Left lung (tissue), 10 donors: ENCODE measurements around the gene SIGLEC11. TPM values are rescaled to one million over a fixed set of nuclear protein-coding genes. Genes with fewer than 3 reads are reported as not detected.

Source experiments
- ATAC-seq: fragments of 200-7000 bp; cut with Tn5 transposase; one replicate; pipeline ENCODE4 v1.9.1; 2020; ENCODE audit warnings: moderate library complexity
- DNase-seq, 4 donors: peaks; one replicate each; pipeline ENCODE4 v3.0.0-alpha.2; 2013 to 2020
- H3K27ac ChIP-seq, 2 donors: fragments of 200-600 bp; sonication (generic) in 1 of 2; one replicate each; pipeline versions ENCODE4 v1.5.0 to v1.8.0; 2020 to 2021
- H3K27me3 ChIP-seq, 2 donors: fragments of 200-600 bp; sonication (generic) in 1 of 2; one replicate each; pipeline versions ENCODE4 v1.5.0 to v1.8.0; 2020 to 2021
- H3K36me3 ChIP-seq, 2 donors: fragments of 200-600 bp; sonication (generic) in 1 of 2; one replicate each; pipeline versions ENCODE4 v1.5.0 to v1.8.0; 2020 to 2021
- H3K4me1 ChIP-seq, 2 donors: fragments of 200-600 bp; one replicate each; pipeline ENCODE4 v1.8.0; 2021
- H3K4me3 ChIP-seq, 2 donors: fragments of 200-600 bp; sonication (generic) in 1 of 2; one replicate each; pipeline versions ENCODE4 v1.5.0 to v1.8.0; 2020 to 2021; ENCODE audit warnings: mild to moderate bottlenecking in 1 of 2
- H3K9me3 ChIP-seq, 2 donors: fragments of 200-600 bp; sonication (generic) in 1 of 2; one replicate each; pipeline versions ENCODE4 v1.5.0 to v1.8.0; 2020 to 2021
- intact Hi-C, 2 donors: fragments of 100-400 bp; cut with DNase I; formaldehyde crosslinking; loops; one replicate each; pipeline versions ENCODE4 v1.11.2 to v1.14.2; 2022
- polyA plus RNA-seq, 6 donors: library from polyadenylated mRNA; unstranded; fragments of 120-200 nt; gene quantifications; one replicate each; pipeline ENCODE4 v1.2.1, GENCODE V29; 2013; ENCODE audit not compliant: insufficient read length in 6 of 6
- total RNA-seq, 2 donors: library from RNA; stranded (reverse); fragmentation: NEBNext Ultra II Directional; extraction: Animal tissue kit (Norgen Biotek cat#: 25700); gene quantifications; one replicate each; pipeline ENCODE4 v1.2.1, GENCODE V29; 2021
- TF ChIP-seq, protein P1 (sequence below), 2 donors: fragments of 200-600 bp; sonication (generic) in 1 of 2; IDR thresholded peaks; one replicate each; pipeline versions ENCODE4 v1.5.0 to v1.8.0; 2021; ENCODE audit warnings: antibody characterized with exemption in 2 of 2
- donor health status: DM: no; HTN: yes; CAD: no.
- donor health status: DM: no; HTN: no; CAD: no.

SIGLEC11 gene
- total and polyA plus RNA-seq, 8 donors, result 0.34 to 4.9 (median 0.73) TPM

DNA sequence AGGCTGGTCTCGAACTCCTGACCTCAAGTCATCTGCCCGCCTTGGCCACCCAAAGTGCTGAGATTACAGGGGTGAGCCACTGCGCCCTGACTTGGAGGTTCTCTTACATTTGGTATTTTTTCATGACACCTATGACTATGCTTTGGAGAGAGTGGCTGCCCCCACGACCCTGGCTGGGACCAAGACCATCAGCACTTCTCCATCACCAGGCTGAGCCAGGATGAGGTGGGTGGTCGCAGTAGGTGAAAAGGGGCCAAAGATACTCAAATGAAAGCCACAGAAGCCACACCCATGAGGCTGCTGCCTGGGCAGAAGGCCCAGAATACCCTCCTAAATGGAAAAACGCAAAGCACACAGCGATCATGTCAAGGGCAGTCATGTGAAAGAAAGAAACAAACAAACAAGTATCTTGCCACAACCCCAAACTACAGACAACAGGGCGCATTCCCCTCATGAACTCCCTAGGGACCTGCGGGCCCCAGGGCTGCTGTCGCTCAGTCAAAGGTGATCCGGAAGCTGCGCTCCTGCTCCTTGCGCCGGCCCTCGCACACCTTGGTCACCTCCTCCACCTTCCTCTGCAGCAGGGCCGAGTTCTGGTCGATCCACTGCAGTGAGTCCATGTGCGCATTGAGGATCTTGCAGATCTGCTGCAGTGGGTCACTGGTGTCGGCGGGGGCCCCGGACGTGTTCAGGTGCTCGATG is 53.1 kb downstream of the SIGLEC11 start:
- no peak for DNase-seq
- Histone ChIP-seq H3K27me3 (no peaks in the 10 kb centered on the region), H3K36me3 (peaks cover 0 to 58% of the 10 kb centered on the region in 2 donors), H3K27ac (no peak overlapping the region), H3K9me3 (no peaks in the 10 kb centered on the region), H3K4me3 (no peak overlapping the region), H3K4me1 (peaks cover 4 to 45% of the 10 kb centered on the region in 2 donors)
- intact Hi-C loops, result no loop called here
- TF ChIP-seq, protein P1, sequence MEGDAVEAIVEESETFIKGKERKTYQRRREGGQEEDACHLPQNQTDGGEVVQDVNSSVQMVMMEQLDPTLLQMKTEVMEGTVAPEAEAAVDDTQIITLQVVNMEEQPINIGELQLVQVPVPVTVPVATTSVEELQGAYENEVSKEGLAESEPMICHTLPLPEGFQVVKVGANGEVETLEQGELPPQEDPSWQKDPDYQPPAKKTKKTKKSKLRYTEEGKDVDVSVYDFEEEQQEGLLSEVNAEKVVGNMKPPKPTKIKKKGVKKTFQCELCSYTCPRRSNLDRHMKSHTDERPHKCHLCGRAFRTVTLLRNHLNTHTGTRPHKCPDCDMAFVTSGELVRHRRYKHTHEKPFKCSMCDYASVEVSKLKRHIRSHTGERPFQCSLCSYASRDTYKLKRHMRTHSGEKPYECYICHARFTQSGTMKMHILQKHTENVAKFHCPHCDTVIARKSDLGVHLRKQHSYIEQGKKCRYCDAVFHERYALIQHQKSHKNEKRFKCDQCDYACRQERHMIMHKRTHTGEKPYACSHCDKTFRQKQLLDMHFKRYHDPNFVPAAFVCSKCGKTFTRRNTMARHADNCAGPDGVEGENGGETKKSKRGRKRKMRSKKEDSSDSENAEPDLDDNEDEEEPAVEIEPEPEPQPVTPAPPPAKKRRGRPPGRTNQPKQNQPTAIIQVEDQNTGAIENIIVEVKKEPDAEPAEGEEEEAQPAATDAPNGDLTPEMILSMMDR (IDR thresholded peaks at IDR 0.05), result no peak
- ATAC-seq, result no peak

DNA sequence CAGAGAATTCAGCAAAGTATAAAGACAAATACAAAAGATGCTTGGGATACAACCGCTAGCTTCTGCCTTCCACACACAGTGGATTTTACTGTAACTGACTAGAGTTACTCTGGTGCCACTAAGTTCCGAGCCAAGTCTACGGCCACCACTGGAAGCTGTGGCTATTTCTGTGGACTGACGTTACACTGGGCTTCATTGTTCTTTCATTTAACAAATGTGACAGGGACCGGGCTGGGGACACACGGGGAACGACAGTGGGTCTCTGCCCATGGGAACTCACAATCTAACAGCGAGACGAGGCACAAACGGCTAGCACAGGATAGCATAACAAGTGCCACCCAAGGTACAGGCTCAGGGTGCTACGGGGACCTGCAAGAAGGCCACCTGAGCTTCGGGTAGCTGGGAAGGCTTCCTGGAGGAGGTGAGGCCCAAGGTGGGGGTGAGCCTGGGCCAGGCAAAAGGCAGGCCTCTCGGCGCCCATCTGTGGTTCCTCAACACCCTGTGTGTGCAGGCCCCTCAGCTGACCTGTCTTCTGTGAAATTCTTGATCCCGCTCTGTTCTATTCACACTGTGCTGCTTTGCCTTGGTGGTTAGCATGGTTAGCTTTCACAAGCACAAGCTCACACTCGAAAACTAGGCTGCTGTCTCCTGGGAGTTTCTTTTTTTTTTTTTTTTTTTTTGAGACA is 54.0 kb downstream of the SIGLEC11 start:
- Histone ChIP-seq H3K27ac (no peak overlapping the region), H3K4me1 (peaks cover 4 to 37% of the 10 kb centered on the region in 2 donors), H3K27me3 (no peaks in the 10 kb centered on the region), H3K9me3 (no peaks in the 10 kb centered on the region), H3K36me3 (peaks cover 0 to 50% of the 10 kb centered on the region in 2 donors), H3K4me3 (no peak overlapping the region)
- no peak for DNase-seq
- intact Hi-C loops, result no loop called here
- TF ChIP-seq, protein P1 (IDR thresholded peaks at IDR 0.05), result no peak
- ATAC-seq, result no peak

DNA sequence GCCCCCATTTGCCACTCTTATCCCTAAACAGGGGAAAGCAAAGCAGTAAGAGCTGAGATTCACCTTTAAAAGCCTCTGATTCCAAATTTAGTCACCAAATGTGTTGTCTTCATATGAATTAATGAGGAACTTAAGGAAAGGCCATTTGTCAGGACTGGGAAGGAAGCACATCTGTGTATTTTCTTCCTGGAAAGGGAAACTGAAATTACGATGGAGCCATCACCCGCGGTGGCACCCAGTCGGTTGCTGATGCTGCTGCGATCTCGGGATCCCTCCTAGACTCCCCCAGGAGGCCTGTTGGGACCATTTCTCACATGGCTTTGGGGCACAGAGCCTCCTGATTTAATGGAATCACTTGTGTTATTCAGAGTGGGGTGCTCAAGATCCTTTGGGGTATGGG is 56.8 kb downstream of the SIGLEC11 start:
- TF ChIP-seq, protein P1 (IDR thresholded peaks at IDR 0.05), result no peak
- no peak for DNase-seq
- Histone ChIP-seq H3K4me1 (peaks cover 0 to 16% of the 10 kb centered on the region in 2 donors), H3K36me3 (peaks cover 0 to 32% of the 10 kb centered on the region in 2 donors), H3K9me3 (no peaks in the 10 kb centered on the region), H3K27me3 (no peaks in the 10 kb centered on the region), H3K4me3 (no peak overlapping the region), H3K27ac (peak overlapping the region in 1 of 2 donors; percentile 37)
- no peak for ATAC-seq
- intact Hi-C loops, result no loop called here

Other genes starting within 250 kb of the SIGLEC11 start
- gene TSKS, start 197.9 kb downstream of the SIGLEC11 start, total RNA-seq, result under 1 TPM in 1 of 2 donors, not detected in 1; 0.39 TPM
- gene TSKS, start 197.9 kb downstream of the SIGLEC11 start, polyA plus RNA-seq, result under 1 TPM; 0.17 to 0.45 (median 0.21) TPM
- gene AP2A1, start 194.2 kb downstream of the SIGLEC11 start, total RNA-seq, result 10 to 100 TPM; 84.9 to 87.6 TPM
- 10 to 100 TPM; 52.9 to 83.1 (median 61.8) TPM for gene AP2A1, start 194.2 kb downstream of the SIGLEC11 start, polyA plus RNA-seq
- 10 to 100 TPM; 15.3 to 19.5 TPM for gene FUZ, start 147.9 kb downstream of the SIGLEC11 start, total RNA-seq
- gene FUZ, start 147.9 kb downstream of the SIGLEC11 start, polyA plus RNA-seq, result 10 to 100 TPM; 23.2 to 31.7 (median 26.6) TPM
- gene MED25, start 142.9 kb downstream of the SIGLEC11 start, total RNA-seq, result 10 to 100 TPM; 52.1 to 57.1 TPM
- 10 to 100 TPM; 55.1 to 67.4 (median 58.2) TPM for gene MED25, start 142.9 kb downstream of the SIGLEC11 start, polyA plus RNA-seq
- gene PTOV1, start 110.0 kb downstream of the SIGLEC11 start, total RNA-seq, result 100 to 1,000 TPM in 1 of 2 donors, 10 to 100 TPM in 1; 96.0 to 133 TPM
- gene PTOV1, start 110.0 kb downstream of the SIGLEC11 start, polyA plus RNA-seq, result 100 to 1,000 TPM; 268 to 320 (median 279) TPM
- 10 to 100 TPM; 63.0 to 89.5 TPM for gene PNKP, start 93.6 kb downstream of the SIGLEC11 start, total RNA-seq
- 10 to 100 TPM; 56.8 to 78.6 (median 66.3) TPM for gene PNKP, start 93.6 kb downstream of the SIGLEC11 start, polyA plus RNA-seq
- 10 to 100 TPM; 33.8 to 39.3 TPM for gene AKT1S1, start 83.8 kb downstream of the SIGLEC11 start, total RNA-seq
- gene AKT1S1, start 83.8 kb downstream of the SIGLEC11 start, polyA plus RNA-seq, result 10 to 100 TPM; 24.7 to 42.9 (median 31.8) TPM
- 10 to 100 TPM; 35.2 to 43.3 TPM for gene TBC1D17, start 83.5 kb downstream of the SIGLEC11 start, total RNA-seq
- gene TBC1D17, start 83.5 kb downstream of the SIGLEC11 start, polyA plus RNA-seq, result 10 to 100 TPM; 40.8 to 47.2 (median 46.3) TPM
- 1 to 10 TPM; 2.4 to 6.5 TPM for gene IL4I1, start 64.3 kb downstream of the SIGLEC11 start, total RNA-seq
- 1 to 10 TPM; 1.1 to 2.3 (median 1.7) TPM for gene IL4I1, start 64.3 kb downstream of the SIGLEC11 start, polyA plus RNA-seq
- 10 to 100 TPM; 17.4 to 25.0 TPM for gene ATF5, start 32.0 kb downstream of the SIGLEC11 start, total RNA-seq
- 10 to 100 TPM; 19.5 to 29.6 (median 26.6) TPM for gene ATF5, start 32.0 kb downstream of the SIGLEC11 start, polyA plus RNA-seq
- gene NUP62, start 31.7 kb downstream of the SIGLEC11 start, total RNA-seq, result 10 to 100 TPM; 39.2 to 61.8 TPM
- gene NUP62, start 31.7 kb downstream of the SIGLEC11 start, polyA plus RNA-seq, result 10 to 100 TPM; 55.8 to 66.2 (median 61.1) TPM
- gene VRK3, start 64.2 kb upstream of the SIGLEC11 start, total RNA-seq, result 10 to 100 TPM; 37.7 to 38.7 TPM
- 10 to 100 TPM; 37.5 to 43.4 (median 40.3) TPM for gene VRK3, start 64.2 kb upstream of the SIGLEC11 start, polyA plus RNA-seq
- 1 to 10 TPM; 5.1 to 9.3 TPM for gene ZNF473, start 64.8 kb upstream of the SIGLEC11 start, total RNA-seq
- gene ZNF473, start 64.8 kb upstream of the SIGLEC11 start, polyA plus RNA-seq, result 10 to 100 TPM; 11.7 to 15.4 (median 14.9) TPM
- not detected for gene IZUMO2, start 202.1 kb upstream of the SIGLEC11 start, total RNA-seq
- 1 to 10 TPM in 5 of 6 donors, under 1 TPM in 1; 0.82 to 1.8 (median 1.1) TPM for gene IZUMO2, start 202.1 kb upstream of the SIGLEC11 start, polyA plus RNA-seq
- gene MYH14, start 242.4 kb upstream of the SIGLEC11 start, total RNA-seq, result 100 to 1,000 TPM; 101 to 195 TPM
- 10 to 100 TPM; 46.0 to 69.2 (median 47.4) TPM for gene MYH14, start 242.4 kb upstream of the SIGLEC11 start, polyA plus RNA-seq